Liver (tissue), 5 donors: ENCODE measurements around the gene FAM228A. TPM values are rescaled to one million over a fixed set of nuclear protein-coding genes. Genes with fewer than 3 reads are reported as not detected.

ENCODE experiments used
- EGR1 ChIP-seq, 2 donors: IDR thresholded peaks; 2 replicates each; pipeline ENCODE4 v1.6.1; 2016 to 2018; ENCODE audit warnings: antibody characterized with exemption in 2 of 2, low read depth in 2 of 2
- FOXA1 ChIP-seq: IDR thresholded peaks from 2 replicates; pipeline ENCODE4 v1.6.1; 2016; ENCODE audit warnings: antibody characterized with exemption
- FOXA2 ChIP-seq: IDR thresholded peaks from 2 replicates; pipeline ENCODE4 v1.6.1; 2016; ENCODE audit warnings: antibody characterized with exemption
- HNF4A ChIP-seq, 2 donors: conservative IDR thresholded peaks; 2 replicates each; pipeline ENCODE4 v1.6.1; 2016; ENCODE audit warnings: antibody characterized with exemption in 2 of 2, mild to moderate bottlenecking in 2 of 2
- NR2F2 ChIP-seq: IDR thresholded peaks from 2 replicates; pipeline ENCODE4 v1.6.1; 2016; ENCODE audit warnings: antibody characterized with exemption
- RAD21 ChIP-seq, 2 donors: IDR thresholded peaks; 2 replicates each; pipeline ENCODE4 v1.6.1; 2016; ENCODE audit warnings: antibody characterized with exemption in 2 of 2, mild to moderate bottlenecking in 2 of 2
- REST ChIP-seq: IDR thresholded peaks from 2 replicates; pipeline ENCODE4 v1.6.1; 2016; ENCODE audit warnings: antibody characterized with exemption, mild to moderate bottlenecking
- YY1 ChIP-seq: IDR thresholded peaks from 2 replicates; pipeline ENCODE4 v1.6.1; 2016; ENCODE audit warnings: antibody characterized with exemption, mild to moderate bottlenecking
- polyA plus RNA-seq, 2 donors: library from polyadenylated mRNA; stranded (reverse) in 1 of 2; unstranded in 1 of 2; fragments of 200-250 nt in 1 of 2; fragments of >200 nt in 1 of 2; fragmentation: Nextera tagmentation in 1 of 2; extraction: Ambion mirVana in 1 of 2; gene quantifications; one replicate each; pipeline versions ENCODE4 v1.2.1 to v1.2.3, GENCODE V29; 2013 to 2015
- total RNA-seq, 2 donors: library from RNA; depleted of rRNA; stranded (reverse); fragments of >200 nt; gene quantifications; one replicate each; pipeline ENCODE4 v1.2.3, GENCODE V29; 2014
- donor health status: healthy.
- donor health status: healthy.
- donor health status: healthy.

Gene FAM228A
- total and polyA plus RNA-seq, 4 donors: 0.05 to 0.32 (median 0.18) TPM

- TF ChIP-seq REST: no peak
- TF ChIP-seq HNF4A (conservative IDR thresholded peaks at IDR 0.05): no peak
- TF ChIP-seq NR2F2: no peak
- no peak for TF ChIP-seq FOXA1
- no peak for TF ChIP-seq FOXA2
- no peak for TF ChIP-seq YY1
- no peak for TF ChIP-seq EGR1 (IDR thresholded peaks at IDR 0.05; ENCODE audit: low read depth in 2 of 2)
- no peak for TF ChIP-seq RAD21 (IDR thresholded peaks at IDR 0.05)
Observed at GRCh38 chr2:24239553-24239952, 64.7 kb downstream of the FAM228A start (continued).

Other genes with a start within 250 kb of the FAM228A start
- gene ATAD2B, start 247.9 kb upstream of the FAM228A start, total RNA-seq: 10 to 100 TPM; 16.1 to 16.2 TPM
- 1 to 10 TPM; 2.3 to 6.8 TPM for gene ATAD2B, start 247.9 kb upstream of the FAM228A start, polyA plus RNA-seq
- 1 to 10 TPM; 4.9 to 6.3 TPM for gene UBXN2A, start 234.6 kb upstream of the FAM228A start, total RNA-seq
- gene UBXN2A, start 234.6 kb upstream of the FAM228A start, polyA plus RNA-seq: 1 to 10 TPM; 2.7 to 4.8 TPM
- 10 to 100 TPM in 1 of 2 donors, under 1 TPM in 1; 0.08 to 26.1 TPM for gene MFSD2B, start 165.0 kb upstream of the FAM228A start, total RNA-seq
- under 1 TPM; 0.02 to 0.36 TPM for gene MFSD2B, start 165.0 kb upstream of the FAM228A start, polyA plus RNA-seq
- 1 to 10 TPM; 6.0 TPM for gene WDCP, start 127.7 kb upstream of the FAM228A start, total RNA-seq
- 1 to 10 TPM; 2.0 to 2.9 TPM for gene WDCP, start 127.7 kb upstream of the FAM228A start, polyA plus RNA-seq
- 10 to 100 TPM in 1 of 2 donors, 1 to 10 TPM in 1; 3.6 to 23.6 TPM for gene FKBP1B, start 125.3 kb upstream of the FAM228A start, total RNA-seq
- gene FKBP1B, start 125.3 kb upstream of the FAM228A start, polyA plus RNA-seq: 10 to 100 TPM in 1 of 2 donors, 1 to 10 TPM in 1; 7.8 to 15.3 TPM
- gene SF3B6, start 98.7 kb upstream of the FAM228A start, total RNA-seq: 10 to 100 TPM; 31.0 to 86.6 TPM
- 100 to 1,000 TPM in 1 of 2 donors, 10 to 100 TPM in 1; 64.6 to 104 TPM for gene SF3B6, start 98.7 kb upstream of the FAM228A start, polyA plus RNA-seq
- 10 to 100 TPM in 1 of 2 donors, 1 to 10 TPM in 1; 10.0 to 19.5 TPM for gene TP53I3, start 90.2 kb upstream of the FAM228A start, total RNA-seq
- gene TP53I3, start 90.2 kb upstream of the FAM228A start, polyA plus RNA-seq: 10 to 100 TPM in 1 of 2 donors, 1 to 10 TPM in 1; 6.6 to 11.4 TPM
- under 1 TPM in 1 of 2 donors, not detected in 1; 0.51 TPM for gene PFN4, start 51.7 kb upstream of the FAM228A start, total RNA-seq
- under 1 TPM; 0.12 to 0.40 TPM for gene PFN4, start 51.7 kb upstream of the FAM228A start, polyA plus RNA-seq
- gene FAM228B, start 51.6 kb upstream of the FAM228A start, total RNA-seq: 1 to 10 TPM; 4.1 to 4.2 TPM
- gene FAM228B, start 51.6 kb upstream of the FAM228A start, polyA plus RNA-seq: 1 to 10 TPM in 1 of 2 donors, under 1 TPM in 1; 0.68 to 3.5 TPM
- 10 to 100 TPM; 21.1 to 32.4 TPM for gene ITSN2, start 185.5 kb downstream of the FAM228A start, total RNA-seq
- gene ITSN2, start 185.5 kb downstream of the FAM228A start, polyA plus RNA-seq: 10 to 100 TPM; 10.1 to 22.1 TPM